HCT116 (cell line): ENCODE measurements around the gene ATP5F1A. TPM values are rescaled to one million over a fixed set of nuclear protein-coding genes. Genes with fewer than 3 reads are reported as not detected.

Experiments used
- ATAC-seq: fragments of 200-7000 bp; cut with Tn5 transposase; 2 replicates; pipeline ENCODE4 v1.9.1; 2020; ENCODE audit warnings: mild to moderate bottlenecking, moderate library complexity
- BruUV-seq: library from RNA; stranded (reverse); fragments of 400-500 nt; replicated peaks from 2 replicates; lab custom pipeline; 2021; lab: Mats Ljungman, UMichigan
- CTCF ChIA-PET: fragments of 300-600 bp; sonication (Branson Sonifier 250); formaldehyde crosslinking; loops from one replicate; lab custom pipeline; 2021; ENCODE audit warnings: antibody characterized with exemption; lab: Charles Lee
- POLR2A ChIA-PET: fragments of 300-600, 350-600 bp; sonication (Branson Sonifier 250); formaldehyde crosslinking; loops from one replicate; lab custom pipeline; 2021; ENCODE audit warnings: antibody characterized with exemption; lab: Charles Lee
- RAD21 ChIA-PET, 2 experiments: fragments of 300-600 bp; sonication (Branson Sonifier 250); formaldehyde crosslinking; loops; one replicate each; lab custom pipeline; 2023; ENCODE audit warnings: low total read pairs in 2 of 2; ENCODE audit not compliant: uncharacterized antibody in 2 of 2, unreplicated experiment in 2 of 2, low non-redundant PET in 1 of 2; lab: Charles Lee
- DNase-seq: peaks from one replicate; pipeline ENCODE4 v3.0.0-alpha.2; 2010; ENCODE audit warnings: low read depth, low spot score
- H2AFZ ChIP-seq: fragments of 200-600 bp; shearing (Covaris generic), sonication (generic); 2 replicates; pipeline ENCODE4 v1.6.1; 2017; ENCODE audit warnings: low read depth, mixed run types, mixed read lengths, antibody characterized with exemption, low read length; ENCODE audit not compliant: poor library complexity, severe bottlenecking
- H3K27ac ChIP-seq: 2 replicates; pipeline ENCODE4 v1.5.1; 2012; ENCODE audit warnings: low read depth, low read length
- H3K27me3 ChIP-seq: fragments of 200-600 bp; sonication (generic); 2 replicates; pipeline ENCODE4 v1.6.1; 2016; ENCODE audit warnings: mixed run types, low read length, mixed read lengths; ENCODE audit not compliant: insufficient read depth
- H3K36me3 ChIP-seq, 2 experiments: fragments of 200-500 bp in 1 of 2; fragments of 200-600 bp in 1 of 2; sonication (Bioruptor generic) in 1 of 2; sonication (generic) in 1 of 2; 2 replicates each; pipeline versions ENCODE4 v1.5.1 to v1.6.1; 2014 to 2016; ENCODE audit warnings: low read length in 2 of 2, inconsistent platforms in 1 of 2, mixed read lengths in 1 of 2, mixed run types in 1 of 2; ENCODE audit not compliant: insufficient read depth in 2 of 2, control insufficient read depth in 1 of 2
- H3K4me1 ChIP-seq, 2 experiments: fragments of 200-600 bp in 1 of 2; sonication (generic) in 1 of 2; 2 replicates each; pipeline versions ENCODE4 v1.5.1 to v1.6.1; 2012 to 2017; ENCODE audit warnings: low read length in 2 of 2, inconsistent platforms in 1 of 2, mild to moderate bottlenecking in 1 of 2, mixed read lengths in 1 of 2, mixed run types in 1 of 2, moderate library complexity in 1 of 2; ENCODE audit not compliant: insufficient read depth in 2 of 2, control insufficient read depth in 1 of 2
- H3K4me2 ChIP-seq: fragments of 200-600 bp; sonication (generic); 2 replicates; pipeline ENCODE4 v1.6.1; 2017; ENCODE audit warnings: mixed run types, low read length, mixed read lengths
- H3K4me3 ChIP-seq, 2 experiments: fragments of 200-600 bp in 1 of 2; sonication (generic) in 1 of 2; replicated peaks in 1 of 2; 2 replicates each; pipeline ENCODE4 v1.5.1; 2011 to 2016; ENCODE audit warnings: low read length in 2 of 2, control low read depth in 1 of 2, low read depth in 1 of 2, mild to moderate bottlenecking in 1 of 2, mixed read lengths in 1 of 2, mixed run types in 1 of 2
- H3K79me2 ChIP-seq: fragments of 200-600 bp; sonication (generic); 2 replicates; pipeline ENCODE4 v1.6.1; 2017; ENCODE audit warnings: mild to moderate bottlenecking, mixed run types, low read length, moderate library complexity, mixed read lengths; ENCODE audit not compliant: insufficient read depth
- H3K9ac ChIP-seq: fragments of 200-600 bp; sonication (generic); 2 replicates; pipeline ENCODE4 v1.6.1; 2016; ENCODE audit warnings: low read length, mixed read lengths
- H3K9me2 ChIP-seq: fragments of 200-600 bp; sonication (generic), shearing (Covaris generic); 2 replicates; pipeline ENCODE4 v1.6.1; 2017; ENCODE audit warnings: mixed run types, mild to moderate bottlenecking, moderate library complexity; ENCODE audit not compliant: insufficient read depth
- H3K9me3 ChIP-seq, 2 experiments: fragments of 200-500 bp in 1 of 2; fragments of 200-600 bp in 1 of 2; sonication (Bioruptor generic) in 1 of 2; sonication (generic) in 1 of 2; 2 replicates each; pipeline ENCODE4 v1.6.1; 2014 to 2017; ENCODE audit warnings: low read length in 2 of 2, mixed read lengths in 2 of 2, inconsistent platforms in 1 of 2, low read depth in 1 of 2, mild to moderate bottlenecking in 1 of 2, mixed run types in 1 of 2, moderate library complexity in 1 of 2; ENCODE audit not compliant: control insufficient read depth in 1 of 2, insufficient read depth in 1 of 2
- H4K20me1 ChIP-seq: fragments of 200-600 bp; sonication (generic), shearing (Covaris generic); 2 replicates; pipeline ENCODE4 v1.6.1; 2017; ENCODE audit warnings: mixed run types, mild to moderate bottlenecking, moderate library complexity; ENCODE audit not compliant: insufficient read depth
- CBX3 ChIP-seq: IDR thresholded peaks from 2 replicates; pipeline ENCODE4 v1.6.1; 2012; ENCODE audit warnings: low read depth
- EGR1 ChIP-seq: IDR thresholded peaks from 2 replicates; pipeline ENCODE4 v1.6.1; 2012; ENCODE audit warnings: low read depth
- ELF1 ChIP-seq: IDR thresholded peaks from 2 replicates; pipeline ENCODE4 v1.6.1; 2012; ENCODE audit warnings: low read depth, borderline replicate concordance
- EZH2 ChIP-seq: fragments of 200-600 bp; sonication (generic); IDR thresholded peaks from 2 replicates; pipeline ENCODE4 v1.6.1; 2017; ENCODE audit warnings: antibody characterized with exemption, mixed run types
- FOSL1 ChIP-seq: IDR thresholded peaks from 2 replicates; pipeline ENCODE4 v1.6.1; 2012; ENCODE audit warnings: low read depth
- JUND ChIP-seq: IDR thresholded peaks from 2 replicates; pipeline ENCODE4 v1.6.1; 2012
- POLR2AphosphoS5 ChIP-seq: IDR thresholded peaks from 2 replicates; pipeline ENCODE4 v1.6.1; 2011; ENCODE audit warnings: mild to moderate bottlenecking, low read depth, low read length, moderate library complexity
- ZFX ChIP-seq: fragments of 450-650 bp; IDR thresholded peaks from 2 replicates; pipeline ENCODE4 v1.6.1; 2017
- intact Hi-C: fragments of 100-400 bp; cut with micrococcal nuclease; formaldehyde crosslinking; loops from 2 replicates; pipeline ENCODE4 v1.10.0; 2022
- total RNA-seq: library from RNA; stranded (reverse); gene quantifications from one replicate; pipeline ENCODE4 v1.2.1, GENCODE V29; 2021; ENCODE audit not compliant: unreplicated experiment
- TF ChIP-seq, protein P1 (sequence below): IDR thresholded peaks from 2 replicates; pipeline ENCODE4 v1.6.1; 2012; ENCODE audit warnings: low read depth
- TF ChIP-seq, protein P2 (sequence below), 3 experiments: fragments of 200-600 bp in 1 of 3; sonication (generic) in 1 of 3; IDR thresholded peaks in 2 of 3; conservative IDR thresholded peaks in 1 of 3; 2 replicates each; pipeline ENCODE4 v1.5.1; 2012 to 2017; ENCODE audit warnings: low read depth in 2 of 3, low read length in 2 of 3, antibody characterized with exemption in 1 of 3, borderline replicate concordance in 1 of 3, control low read depth in 1 of 3, mild to moderate bottlenecking in 1 of 3, mixed read lengths in 1 of 3, mixed run types in 1 of 3, moderate library complexity in 1 of 3; ENCODE audit not compliant: insufficient read depth in 1 of 3
- TF ChIP-seq, protein P3 (sequence below): IDR thresholded peaks from 2 replicates; pipeline ENCODE4 v1.6.1; 2012
- TF ChIP-seq, protein P4 (sequence below): IDR thresholded peaks from 2 replicates; pipeline ENCODE4 v1.6.1; 2011; ENCODE audit warnings: mild to moderate bottlenecking, low read length, moderate library complexity; ENCODE audit not compliant: insufficient replicate concordance; ENCODE audit errors: extremely low read depth

Gene ATP5F1A
- total RNA-seq, 1 experiment from 2014 or later = 563 TPM

DNA sequence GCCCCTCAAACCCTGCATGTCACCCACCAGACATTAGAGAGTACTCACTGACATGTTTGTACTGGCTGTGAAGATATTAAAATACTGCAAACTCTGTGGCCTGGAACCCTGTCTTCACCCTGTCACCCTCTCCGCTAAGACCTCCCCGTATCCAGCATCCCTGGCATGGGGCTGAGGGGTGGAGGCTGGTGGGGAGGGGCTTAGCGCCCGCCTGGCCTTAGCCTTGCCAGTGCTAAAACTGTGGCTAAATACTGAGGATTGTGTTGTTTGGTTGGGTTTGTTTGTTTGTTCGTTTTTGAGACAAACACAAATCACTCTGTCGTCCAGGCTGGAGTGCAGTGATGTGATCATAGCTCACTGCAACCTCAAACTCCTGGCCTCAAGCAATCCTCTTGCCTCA is 27.9 kb downstream of the ATP5F1A start:
- peaks cover 19% of the 10 kb centered on the region; the same call in 1 of the 2 replicates for H3K79me2 ChIP-seq
- no peak overlapping the region for H2AFZ ChIP-seq
- no peak for DNase-seq
- H3K9ac ChIP-seq = no peak overlapping the region
- no peaks in the 10 kb centered on the region for H4K20me1 ChIP-seq
- H3K9me3 ChIP-seq = no peaks in the 10 kb centered on the region
- intact Hi-C loops = loop anchor here (5.0 kb wide), 1 partner anchor 143 kb away; no protein-coding TSS in a partner anchor
- CTCF ChIA-PET = no interaction called here
- ATAC-seq = no peak
- no peak overlapping the region for H3K4me3 ChIP-seq
- RAD21 ChIA-PET = no interaction called here
- H3K9me2 ChIP-seq = no peaks in the 10 kb centered on the region
- POLR2A ChIA-PET = no interaction called here
- no TSS peak for BruUV-seq
- peak overlapping the region; percentile 27 for H3K4me2 ChIP-seq
- H3K36me3 ChIP-seq = no peaks in the 10 kb centered on the region
- H3K27ac ChIP-seq = no peak overlapping the region
- no peaks in the 10 kb centered on the region for H3K27me3 ChIP-seq
- peaks cover 18 to 47% of the 10 kb centered on the region in 2 experiments for H3K4me1 ChIP-seq
- TF ChIP-seq, protein P1, sequence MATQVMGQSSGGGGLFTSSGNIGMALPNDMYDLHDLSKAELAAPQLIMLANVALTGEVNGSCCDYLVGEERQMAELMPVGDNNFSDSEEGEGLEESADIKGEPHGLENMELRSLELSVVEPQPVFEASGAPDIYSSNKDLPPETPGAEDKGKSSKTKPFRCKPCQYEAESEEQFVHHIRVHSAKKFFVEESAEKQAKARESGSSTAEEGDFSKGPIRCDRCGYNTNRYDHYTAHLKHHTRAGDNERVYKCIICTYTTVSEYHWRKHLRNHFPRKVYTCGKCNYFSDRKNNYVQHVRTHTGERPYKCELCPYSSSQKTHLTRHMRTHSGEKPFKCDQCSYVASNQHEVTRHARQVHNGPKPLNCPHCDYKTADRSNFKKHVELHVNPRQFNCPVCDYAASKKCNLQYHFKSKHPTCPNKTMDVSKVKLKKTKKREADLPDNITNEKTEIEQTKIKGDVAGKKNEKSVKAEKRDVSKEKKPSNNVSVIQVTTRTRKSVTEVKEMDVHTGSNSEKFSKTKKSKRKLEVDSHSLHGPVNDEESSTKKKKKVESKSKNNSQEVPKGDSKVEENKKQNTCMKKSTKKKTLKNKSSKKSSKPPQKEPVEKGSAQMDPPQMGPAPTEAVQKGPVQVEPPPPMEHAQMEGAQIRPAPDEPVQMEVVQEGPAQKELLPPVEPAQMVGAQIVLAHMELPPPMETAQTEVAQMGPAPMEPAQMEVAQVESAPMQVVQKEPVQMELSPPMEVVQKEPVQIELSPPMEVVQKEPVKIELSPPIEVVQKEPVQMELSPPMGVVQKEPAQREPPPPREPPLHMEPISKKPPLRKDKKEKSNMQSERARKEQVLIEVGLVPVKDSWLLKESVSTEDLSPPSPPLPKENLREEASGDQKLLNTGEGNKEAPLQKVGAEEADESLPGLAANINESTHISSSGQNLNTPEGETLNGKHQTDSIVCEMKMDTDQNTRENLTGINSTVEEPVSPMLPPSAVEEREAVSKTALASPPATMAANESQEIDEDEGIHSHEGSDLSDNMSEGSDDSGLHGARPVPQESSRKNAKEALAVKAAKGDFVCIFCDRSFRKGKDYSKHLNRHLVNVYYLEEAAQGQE = no peak
- TF ChIP-seq ELF1 = no peak
- TF ChIP-seq ZFX = no peak
- no peak for TF ChIP-seq FOSL1
- TF ChIP-seq, protein P2, sequence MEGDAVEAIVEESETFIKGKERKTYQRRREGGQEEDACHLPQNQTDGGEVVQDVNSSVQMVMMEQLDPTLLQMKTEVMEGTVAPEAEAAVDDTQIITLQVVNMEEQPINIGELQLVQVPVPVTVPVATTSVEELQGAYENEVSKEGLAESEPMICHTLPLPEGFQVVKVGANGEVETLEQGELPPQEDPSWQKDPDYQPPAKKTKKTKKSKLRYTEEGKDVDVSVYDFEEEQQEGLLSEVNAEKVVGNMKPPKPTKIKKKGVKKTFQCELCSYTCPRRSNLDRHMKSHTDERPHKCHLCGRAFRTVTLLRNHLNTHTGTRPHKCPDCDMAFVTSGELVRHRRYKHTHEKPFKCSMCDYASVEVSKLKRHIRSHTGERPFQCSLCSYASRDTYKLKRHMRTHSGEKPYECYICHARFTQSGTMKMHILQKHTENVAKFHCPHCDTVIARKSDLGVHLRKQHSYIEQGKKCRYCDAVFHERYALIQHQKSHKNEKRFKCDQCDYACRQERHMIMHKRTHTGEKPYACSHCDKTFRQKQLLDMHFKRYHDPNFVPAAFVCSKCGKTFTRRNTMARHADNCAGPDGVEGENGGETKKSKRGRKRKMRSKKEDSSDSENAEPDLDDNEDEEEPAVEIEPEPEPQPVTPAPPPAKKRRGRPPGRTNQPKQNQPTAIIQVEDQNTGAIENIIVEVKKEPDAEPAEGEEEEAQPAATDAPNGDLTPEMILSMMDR (IDR thresholded peaks at IDR 0.05 in 2 of 3, conservative IDR thresholded peaks at IDR 0.05 in 1 of 3; ENCODE audit: borderline replicate concordance in 1 of 3, insufficient read depth in 1 of 3, low read depth in 2 of 3, low read length in 2 of 3) = no peak
- TF ChIP-seq POLR2AphosphoS5 = no peak
- TF ChIP-seq, protein P3, sequence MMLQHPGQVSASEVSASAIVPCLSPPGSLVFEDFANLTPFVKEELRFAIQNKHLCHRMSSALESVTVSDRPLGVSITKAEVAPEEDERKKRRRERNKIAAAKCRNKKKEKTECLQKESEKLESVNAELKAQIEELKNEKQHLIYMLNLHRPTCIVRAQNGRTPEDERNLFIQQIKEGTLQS = no peak
- no peak for TF ChIP-seq CBX3
- no peak for TF ChIP-seq JUND
- TF ChIP-seq, protein P4, sequence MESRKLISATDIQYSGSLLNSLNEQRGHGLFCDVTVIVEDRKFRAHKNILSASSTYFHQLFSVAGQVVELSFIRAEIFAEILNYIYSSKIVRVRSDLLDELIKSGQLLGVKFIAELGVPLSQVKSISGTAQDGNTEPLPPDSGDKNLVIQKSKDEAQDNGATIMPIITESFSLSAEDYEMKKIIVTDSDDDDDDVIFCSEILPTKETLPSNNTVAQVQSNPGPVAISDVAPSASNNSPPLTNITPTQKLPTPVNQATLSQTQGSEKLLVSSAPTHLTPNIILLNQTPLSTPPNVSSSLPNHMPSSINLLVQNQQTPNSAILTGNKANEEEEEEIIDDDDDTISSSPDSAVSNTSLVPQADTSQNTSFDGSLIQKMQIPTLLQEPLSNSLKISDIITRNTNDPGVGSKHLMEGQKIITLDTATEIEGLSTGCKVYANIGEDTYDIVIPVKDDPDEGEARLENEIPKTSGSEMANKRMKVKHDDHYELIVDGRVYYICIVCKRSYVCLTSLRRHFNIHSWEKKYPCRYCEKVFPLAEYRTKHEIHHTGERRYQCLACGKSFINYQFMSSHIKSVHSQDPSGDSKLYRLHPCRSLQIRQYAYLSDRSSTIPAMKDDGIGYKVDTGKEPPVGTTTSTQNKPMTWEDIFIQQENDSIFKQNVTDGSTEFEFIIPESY = no peak
- TF ChIP-seq EGR1 = no peak
- no peak for TF ChIP-seq EZH2
